IPS DF 19.7 (cell line): ENCODE measurements around the gene TAP2.

Experiments used
- DNase-seq: peaks from one replicate; pipeline ENCODE4 v3.0.0-alpha.2; 2013; ENCODE audit warnings: low read depth, low spot score

TAP2 gene

GRCh38 chr6:32854376-32855178, 16.0 kb upstream of the TAP2 start:
- no peak for DNase-seq

GRCh38 chr6:32853541-32854375, 15.2 kb upstream of the TAP2 start, which contains the start of the genes PSMB9 and TAP1:
PSMB9 (plus strand) TSS chr6:32854192; CDS start chr6:32854230, 38 bp downstream.
TAP1 (minus strand) TSS chr6:32853704; CDS start chr6:32853636, 68 bp downstream.
- DNase-seq, result no peak

DNA sequence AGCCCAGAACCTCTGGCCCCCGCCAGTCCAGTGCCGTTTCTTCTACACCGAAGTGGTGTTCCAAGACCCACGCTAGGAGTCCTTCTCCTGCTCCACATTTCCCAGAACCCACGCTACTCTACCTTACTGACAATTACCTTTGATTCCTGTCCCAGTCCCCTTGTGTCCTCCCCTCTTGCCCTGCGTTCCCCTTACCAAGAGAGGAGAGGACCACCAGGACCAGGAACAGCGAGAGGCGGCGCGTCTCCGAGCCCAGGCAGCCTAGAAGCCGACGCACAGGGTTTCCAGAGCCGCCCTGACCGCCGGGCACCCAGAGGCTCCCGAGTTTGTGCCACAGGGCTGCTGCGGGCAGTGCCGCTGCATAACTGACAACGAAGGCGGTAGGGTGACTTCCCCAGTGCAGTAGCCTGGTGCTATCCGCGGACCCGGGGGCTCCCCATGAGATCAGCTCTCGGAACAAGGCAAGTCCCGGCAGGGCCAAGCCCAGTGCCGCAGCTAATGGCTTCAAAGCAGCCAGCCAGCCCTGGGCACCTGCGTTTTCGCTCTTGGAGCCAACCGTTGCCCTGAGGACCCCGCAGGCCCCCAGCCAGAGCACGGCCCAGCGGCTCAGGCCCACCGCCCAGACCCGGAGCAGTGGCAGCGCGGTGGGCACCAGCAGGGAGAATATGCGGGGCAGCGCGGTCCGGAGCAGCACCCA, 14.5 kb upstream of the TAP2 start:
- DNase-seq, result no peak

DNA sequence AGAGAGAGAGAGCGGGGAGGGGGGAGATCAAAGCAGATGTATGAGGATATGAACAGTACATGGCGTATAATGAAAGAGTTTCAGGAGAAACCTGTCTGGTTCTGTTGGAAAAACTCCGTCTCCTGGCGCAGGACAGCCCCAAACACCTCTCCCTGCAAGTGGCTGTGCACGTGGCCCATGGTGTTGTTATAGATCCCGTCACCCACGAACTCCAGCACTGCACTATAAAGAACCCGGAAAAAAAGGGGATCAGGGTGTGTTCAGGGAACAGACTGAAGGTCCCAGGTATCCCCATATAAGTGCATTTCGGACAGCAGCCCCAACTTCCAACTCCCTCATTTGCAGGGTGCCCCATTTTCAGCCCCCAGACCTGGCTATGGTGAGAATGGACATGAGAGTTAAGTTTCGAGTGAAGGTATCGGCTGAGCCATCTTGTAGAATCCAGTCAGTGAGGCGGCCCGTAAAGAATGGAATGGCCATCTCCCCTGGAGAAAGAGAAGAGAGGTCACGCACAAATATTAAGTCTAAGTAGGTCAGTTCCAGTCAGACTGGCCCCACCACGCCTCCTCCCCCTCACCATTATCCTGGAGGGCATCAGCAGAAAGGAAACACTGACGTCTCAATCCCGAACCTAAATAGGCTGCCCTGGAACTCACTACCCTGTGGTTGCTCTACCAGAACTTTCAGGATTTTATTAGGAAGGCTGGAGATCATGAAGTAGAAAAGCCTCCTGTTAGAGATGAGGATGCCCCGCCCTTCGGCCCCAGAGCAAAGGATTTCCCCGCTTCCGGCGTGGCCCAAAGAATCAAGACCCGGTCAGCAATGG, 13.7 kb upstream of the TAP2 start:
- DNase-seq, result no peak

- DNase-seq, result no peak
These were observed 12.5 kb upstream of the TAP2 start for GRCh38 chr6:32851025-32851424.

DNA sequence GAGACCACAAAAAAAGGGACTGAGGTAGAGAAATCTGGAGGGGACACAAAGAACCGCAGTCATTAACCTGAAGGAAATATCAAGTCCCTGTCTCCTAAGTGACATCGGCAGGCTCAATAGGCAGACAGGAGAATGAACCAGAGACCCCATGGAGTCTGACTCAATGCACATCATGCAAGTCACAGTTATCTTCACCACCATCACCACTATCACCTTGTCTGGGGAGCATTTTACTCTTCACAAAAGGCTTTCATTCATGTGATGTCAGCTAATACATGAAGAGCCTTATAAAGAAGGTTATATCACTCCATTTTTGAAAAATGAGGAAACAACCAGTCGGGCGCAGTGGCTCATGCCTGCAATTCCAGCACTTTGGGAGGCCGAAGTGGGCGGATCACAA, 10.6 kb upstream of the TAP2 start:
- DNase-seq, result no peak

GRCh38 chr6:32847795-32848194, 9.3 kb upstream of the TAP2 start:
- no peak for DNase-seq

GRCh38 chr6:32847004-32847403, 8.5 kb upstream of the TAP2 start:
- DNase-seq, result no peak

GRCh38 chr6:32845384-32845884, 6.9 kb upstream of the TAP2 start:
- no peak for DNase-seq

GRCh38 chr6:32844839-32845383, 6.4 kb upstream of the TAP2 start:
- no peak for DNase-seq

DNA sequence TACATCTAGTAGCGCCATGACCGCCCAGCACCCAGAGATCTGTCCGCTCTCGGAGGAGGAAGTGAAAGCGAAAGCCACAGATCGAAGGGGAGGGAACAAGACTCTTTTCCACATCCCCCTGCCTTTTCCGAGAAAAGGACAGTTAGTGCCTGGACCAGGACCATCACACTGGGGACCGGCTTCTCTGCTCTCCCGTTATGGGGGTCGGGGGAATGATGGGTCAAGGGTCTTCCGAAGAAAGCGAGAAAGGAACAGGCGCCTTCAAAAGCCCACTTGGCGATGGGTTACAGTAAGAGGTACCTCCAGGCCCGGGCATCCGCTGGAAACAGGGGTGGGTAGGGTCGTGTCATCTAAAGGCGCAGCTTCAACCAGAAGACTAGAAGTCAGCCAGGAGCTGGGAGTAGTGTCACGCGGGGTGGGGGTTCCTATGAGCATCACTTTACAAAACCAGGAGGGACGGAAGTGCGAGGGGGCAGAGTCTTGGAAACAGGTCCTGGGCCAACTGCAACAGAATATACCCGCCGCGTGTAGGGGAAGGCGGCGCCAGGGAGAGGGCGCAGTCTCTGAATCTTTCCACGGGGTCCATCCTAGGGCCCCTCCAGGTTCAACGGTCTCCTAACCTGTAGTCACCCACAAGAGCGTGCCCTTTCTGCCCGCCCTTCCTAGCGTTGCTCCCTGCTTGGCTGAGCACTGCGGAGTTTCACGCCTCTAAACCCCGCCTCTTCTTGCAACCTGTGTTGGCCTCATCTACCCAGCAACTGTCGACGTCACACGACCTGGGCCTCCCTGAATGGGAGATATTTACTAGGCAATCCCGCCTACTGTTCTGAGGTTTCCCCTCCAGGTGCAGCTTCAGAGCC, 5.7 kb upstream of the TAP2 start, which contains the start of gene PSMB8:
Gene PSMB8 (minus strand): TSS at position 69 of the 860 bp plus-strand sequence. CDS start 51 bp downstream, at position 18.
- no peak for DNase-seq

- no peak for DNase-seq
These were observed 4.9 kb upstream of the TAP2 start for GRCh38 chr6:32843331-32843978.

DNA sequence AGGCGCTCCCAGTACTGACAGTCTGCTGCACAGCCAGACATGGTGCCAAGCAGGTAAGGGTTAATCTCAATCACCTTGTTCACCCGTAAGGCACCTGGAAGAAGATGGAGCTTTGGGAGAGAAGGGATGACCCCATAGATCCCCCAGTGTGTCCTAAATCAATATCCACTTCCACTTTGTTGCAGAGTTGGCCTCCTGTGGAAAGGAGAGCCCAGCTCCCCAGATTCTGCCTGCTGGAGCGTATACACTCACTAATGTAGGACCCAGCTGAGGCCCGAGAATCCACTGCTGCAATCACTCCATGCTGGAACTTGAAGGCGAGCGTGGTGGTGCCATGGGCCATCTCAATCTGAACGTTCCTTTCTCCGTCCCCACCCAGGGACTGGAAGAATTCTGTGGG, 4.2 kb upstream of the TAP2 start:
- DNase-seq, result no peak

DNA sequence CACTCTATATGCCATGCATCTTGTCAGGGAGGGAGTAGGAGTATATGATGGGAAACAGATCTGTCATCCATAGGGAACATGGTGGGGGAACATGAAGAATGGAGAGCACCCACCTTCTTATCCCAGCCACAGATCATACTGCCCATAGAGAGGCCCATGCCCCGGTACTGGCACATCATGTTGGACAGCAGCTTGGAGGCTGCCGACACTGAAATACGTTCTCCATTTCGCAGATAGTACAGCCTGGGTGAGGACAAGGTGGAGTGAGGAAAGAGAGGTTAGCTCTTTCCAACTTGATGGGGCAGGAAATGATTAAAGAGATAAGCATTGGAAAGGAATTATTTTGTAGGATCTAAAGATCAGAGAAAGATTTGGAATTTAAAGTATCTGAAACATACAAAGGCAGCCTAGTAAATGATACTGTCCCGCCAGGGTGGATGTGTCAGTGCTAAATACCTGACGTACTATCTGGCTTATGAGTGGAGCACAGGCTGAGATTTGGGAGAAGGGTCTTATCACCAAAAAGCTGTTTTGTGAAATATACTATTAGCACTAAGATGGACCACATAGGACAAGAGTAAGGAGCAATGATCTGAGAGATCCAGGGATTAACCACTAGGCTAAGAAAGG, 3.6 kb upstream of the TAP2 start:
- DNase-seq, result no peak

GRCh38 chr6:32840604-32841246, 2.2 kb upstream of the TAP2 start:
- no peak for DNase-seq

DNA sequence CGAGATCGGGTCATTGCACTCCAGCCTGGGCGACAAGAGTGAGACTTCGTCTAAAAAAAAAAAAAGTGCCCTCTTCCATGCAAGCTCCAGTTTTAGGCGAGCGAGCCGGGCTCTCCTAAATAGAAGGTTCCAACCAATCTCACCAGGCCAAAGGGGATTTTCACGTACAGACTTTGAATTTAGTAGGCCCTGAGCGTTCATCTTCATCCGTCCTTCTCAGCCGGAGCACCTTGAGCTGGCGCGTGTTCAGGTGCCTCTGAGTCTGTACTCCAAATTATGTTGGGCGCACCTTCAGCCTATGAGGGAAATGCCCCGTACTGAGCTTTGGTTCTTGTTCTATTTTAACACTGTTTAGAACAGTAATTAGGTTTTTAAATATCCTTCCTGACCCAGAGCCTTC, 817 bp upstream of the TAP2 start:
- DNase-seq, result no peak

DNA sequence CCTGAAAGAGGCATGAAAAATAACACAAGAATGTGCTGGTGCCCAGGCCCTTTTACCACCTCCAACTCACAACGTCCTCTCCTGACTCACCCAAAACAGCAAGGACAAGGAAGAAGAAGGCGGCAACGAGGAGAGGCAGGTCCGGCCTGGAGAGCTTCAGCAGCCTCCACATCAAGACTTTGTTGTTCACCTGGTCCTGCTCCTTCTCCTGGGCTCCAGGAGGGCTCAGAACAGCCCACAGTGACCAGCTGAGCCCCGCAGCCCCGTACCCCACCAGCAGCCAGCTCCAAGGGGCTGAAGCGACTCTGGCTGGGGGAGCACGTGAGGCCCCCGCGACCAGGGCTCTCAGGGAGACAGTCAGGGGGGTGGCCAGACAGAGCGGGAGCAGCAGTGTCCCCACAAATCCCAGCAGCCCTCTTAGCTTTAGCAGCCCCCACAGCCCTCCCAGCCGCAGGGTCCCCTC, 857 bp downstream of the TAP2 start:
- DNase-seq, result no peak

DNA sequence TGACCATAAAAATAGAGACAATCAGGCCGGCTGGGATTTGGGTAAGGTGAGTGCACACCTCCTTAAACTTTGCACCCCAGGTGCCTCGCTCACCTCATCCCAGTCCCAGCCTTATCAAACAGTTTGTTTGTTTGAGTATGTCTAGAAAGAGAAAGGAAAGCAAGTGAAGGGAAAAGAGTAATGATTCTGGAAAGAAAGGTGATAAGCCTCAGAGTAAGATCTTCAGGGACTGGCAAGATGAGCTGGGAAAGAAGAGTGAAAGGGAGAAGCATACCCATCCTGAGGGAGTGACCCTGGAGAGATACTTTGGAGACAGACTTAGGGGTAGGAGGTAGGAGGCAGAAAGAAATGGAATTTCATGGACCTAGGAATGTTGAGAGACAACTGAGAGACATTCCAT, 1.7 kb downstream of the TAP2 start:
- DNase-seq, result no peak
